Breast epithelium (tissue), 3 donors: Measurements from ENCODE around the gene ZSCAN22.

Experiments used
- POLR2A ChIP-seq: fragments of 450-650 bp; IDR thresholded peaks from one replicate; pipeline ENCODE4 v1.6.1; 2016; ENCODE audit warnings: antibody characterized with exemption, mild to moderate bottlenecking, moderate library complexity
- POLR2AphosphoS5 ChIP-seq, 3 donors: sonication (generic); formaldehyde crosslinking; IDR thresholded peaks; one replicate each; pipeline ENCODE4 v1.6.1; 2017; ENCODE audit warnings: antibody characterized with exemption in 3 of 3
- TF ChIP-seq, protein P1 (sequence below), 3 donors: fragments of 450-650 bp; IDR thresholded peaks; one replicate each; pipeline ENCODE4 v1.5.1; 2016 to 2017; ENCODE audit warnings: antibody characterized with exemption in 3 of 3, mild to moderate bottlenecking in 3 of 3, moderate library complexity in 3 of 3

DNA sequence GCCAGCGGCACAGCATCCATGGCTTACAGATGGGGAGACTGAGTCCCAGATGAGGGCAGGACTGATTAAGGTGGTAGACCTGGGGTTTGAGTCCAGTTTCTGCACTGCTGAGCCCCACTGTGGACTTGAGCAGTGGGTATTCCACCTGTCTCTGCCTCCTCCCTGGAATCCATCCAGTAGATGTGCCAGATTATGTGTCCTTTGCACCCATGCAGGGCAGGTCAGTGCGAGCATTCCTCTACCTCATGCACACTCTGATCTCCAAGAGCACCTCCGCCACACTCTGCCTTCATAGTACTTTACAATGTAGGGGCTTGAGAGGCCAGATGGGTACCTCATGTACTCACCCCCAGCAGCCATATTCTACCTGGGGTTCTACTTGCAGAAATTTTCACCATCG, 10.0 kb downstream of the ZSCAN22 start:
- TF ChIP-seq, protein P1, sequence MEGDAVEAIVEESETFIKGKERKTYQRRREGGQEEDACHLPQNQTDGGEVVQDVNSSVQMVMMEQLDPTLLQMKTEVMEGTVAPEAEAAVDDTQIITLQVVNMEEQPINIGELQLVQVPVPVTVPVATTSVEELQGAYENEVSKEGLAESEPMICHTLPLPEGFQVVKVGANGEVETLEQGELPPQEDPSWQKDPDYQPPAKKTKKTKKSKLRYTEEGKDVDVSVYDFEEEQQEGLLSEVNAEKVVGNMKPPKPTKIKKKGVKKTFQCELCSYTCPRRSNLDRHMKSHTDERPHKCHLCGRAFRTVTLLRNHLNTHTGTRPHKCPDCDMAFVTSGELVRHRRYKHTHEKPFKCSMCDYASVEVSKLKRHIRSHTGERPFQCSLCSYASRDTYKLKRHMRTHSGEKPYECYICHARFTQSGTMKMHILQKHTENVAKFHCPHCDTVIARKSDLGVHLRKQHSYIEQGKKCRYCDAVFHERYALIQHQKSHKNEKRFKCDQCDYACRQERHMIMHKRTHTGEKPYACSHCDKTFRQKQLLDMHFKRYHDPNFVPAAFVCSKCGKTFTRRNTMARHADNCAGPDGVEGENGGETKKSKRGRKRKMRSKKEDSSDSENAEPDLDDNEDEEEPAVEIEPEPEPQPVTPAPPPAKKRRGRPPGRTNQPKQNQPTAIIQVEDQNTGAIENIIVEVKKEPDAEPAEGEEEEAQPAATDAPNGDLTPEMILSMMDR (IDR thresholded peaks at IDR 0.05) = no peak
- TF ChIP-seq POLR2A (no peak), POLR2AphosphoS5 (IDR thresholded peaks at IDR 0.05) (no peak)
